SK-N-MC (cell line): ENCODE data around the gene OR2M7.
"Not testable (repeated sequence)": the region's sequence is repeated elsewhere in the genome, so short reads cannot be mapped to it uniquely, and the experiment has no call there.

Experiments used
- DNase-seq: peaks from one replicate; pipeline ENCODE4 v3.0.0-alpha.2; 2011; ENCODE audit warnings: low read depth, low spot score
- H3K27ac ChIP-seq: fragments of 200-600 bp; sonication (generic); 2 replicates; pipeline ENCODE4 v1.5.1; 2016; ENCODE audit warnings: mixed run types
- H3K36me3 ChIP-seq: fragments of 200-600 bp; sonication (generic); 2 replicates; pipeline ENCODE4 v1.6.1; 2017; ENCODE audit warnings: antibody characterized with exemption, low read length, mixed read lengths; ENCODE audit not compliant: insufficient read depth
- H3K4me3 ChIP-seq: fragments of 200-600 bp; sonication (generic); 2 replicates; pipeline ENCODE4 v1.5.1; 2016
- H3K9ac ChIP-seq: fragments of 200-600 bp; sonication (generic); 2 replicates; pipeline ENCODE4 v1.8.0; 2017; ENCODE audit warnings: mixed run types, mixed read lengths; ENCODE audit not compliant: insufficient read length
- H3K9me3 ChIP-seq: fragments of 200-600 bp; sonication (generic); 2 replicates; pipeline ENCODE4 v1.6.1; 2017; ENCODE audit warnings: low read depth, mild to moderate bottlenecking, antibody characterized with exemption, low read length, moderate library complexity, mixed read lengths
- EZH2 ChIP-seq: fragments of 200-600 bp; sonication (generic); IDR thresholded peaks from one replicate; pipeline ENCODE4 v1.6.1; 2017; ENCODE audit warnings: antibody characterized with exemption
- FOXP2 ChIP-seq: optimal IDR thresholded peaks from 2 replicates; pipeline ENCODE3; 2011; ENCODE audit warnings: mild to moderate bottlenecking, moderate library complexity; ENCODE audit not compliant: insufficient read depth; ENCODE audit errors: extremely low read length, control extremely low read depth
- POLR2AphosphoS5 ChIP-seq: IDR thresholded peaks from 2 replicates; pipeline ENCODE4 v1.6.1; 2012; ENCODE audit warnings: mild to moderate bottlenecking, low read depth, low read length, borderline replicate concordance

Gene OR2M7

GRCh38 chr1:248306103-248306502, 18.3 kb downstream of the OR2M7 start:
- no peak for DNase-seq
- TF ChIP-seq EZH2 (no peak), FOXP2 (no peak), POLR2AphosphoS5 (no peak)
- H3K36me3 ChIP-seq, result no peaks in the 10 kb centered on the region
- H3K9ac ChIP-seq, result no peak overlapping the region
- no peaks in the 10 kb centered on the region for H3K9me3 ChIP-seq
- H3K4me3 ChIP-seq, result no peak overlapping the region
- no peak overlapping the region for H3K27ac ChIP-seq

- not testable (repeated sequence) for H3K36me3 ChIP-seq, H3K9me3 ChIP-seq, DNase-seq, H3K27ac ChIP-seq, H3K4me3 ChIP-seq, H3K9ac ChIP-seq
Observed at GRCh38 chr1:248305672-248306071, 18.7 kb downstream of the OR2M7 start.

- TF ChIP-seq POLR2AphosphoS5, result no peak
- no peak for TF ChIP-seq FOXP2
- no peak for TF ChIP-seq EZH2
- no peaks in the 10 kb centered on the region for H3K9me3 ChIP-seq
- H3K9ac ChIP-seq, result no peak within 1 kb of the TSS
- no peak within 1 kb of the TSS for H3K27ac ChIP-seq
- H3K36me3 ChIP-seq, result no peaks in the 10 kb centered on the region
- DNase-seq, result no peak
- H3K4me3 ChIP-seq, result no peak within 1 kb of the TSS
Observed at GRCh38 chr1:248303324-248303723, 21.0 kb downstream of the OR2M7 start, which contains the start of gene OR2T12. TSS of gene OR2T12 (minus strand) at chr1:248303424. CDS start at chr1:248295578, 7,846 bp downstream.

- no peak for DNase-seq
Observed at GRCh38 chr1:248288391-248288790, 36.0 kb downstream of the OR2M7 start.

GRCh38 chr1:248277876-248278275, 46.5 kb downstream of the OR2M7 start, which contains the start of gene OR2T33:
TSS of gene OR2T33 (minus strand) at chr1:248277976. CDS start at chr1:248273814, 4,162 bp downstream.
- Histone ChIP-seq H3K9ac (no peak within 1 kb of the TSS), H3K9me3 (no peaks in the 10 kb centered on the region), H3K27ac (no peak within 1 kb of the TSS), H3K4me3 (no peak within 1 kb of the TSS), H3K36me3 (no peaks in the 10 kb centered on the region)
- no peak for TF ChIP-seq POLR2AphosphoS5
- TF ChIP-seq EZH2, result no peak
- no peak for TF ChIP-seq FOXP2
- no peak for DNase-seq

More at GRCh38 chr1:248288391-248288790, 36.0 kb downstream of the OR2M7 start:
- no peak for TF ChIP-seq POLR2AphosphoS5
- Histone ChIP-seq H3K9me3 (no peaks in the 10 kb centered on the region), H3K9ac (no peak overlapping the region), H3K4me3 (no peak overlapping the region), H3K36me3 (no peaks in the 10 kb centered on the region), H3K27ac (no peak overlapping the region)
